Stimulated activated naive CD8-positive, alpha-beta T cell treated with anti-CD3 and anti-CD28 coated beads, Interleukin-15, amount 100 ng/mL, for 72 hours (primary cell): ENCODE data around the gene AXDND1.
"Not testable (repeated sequence)": the region's sequence is repeated elsewhere in the genome, so short reads cannot be mapped to it uniquely, and the experiment has no call there.

Source experiments
- ATAC-seq: fragments of 150-1000 bp; cut with Tn5 transposase; 2 replicates; pipeline ENCODE4 v1.10.0; 2021; ENCODE audit warnings: mild to moderate bottlenecking, moderate library complexity
- DNase-seq, 2 donors: peaks; one replicate each; pipeline ENCODE4 v3.0.0; 2021 to 2022
- H3K27ac Mint-ChIP-seq, 2 donors: one replicate each; pipeline ENCODE4 v1.8.0; 2022; ENCODE audit warnings: mild to moderate bottlenecking in 2 of 2, mixed read lengths in 2 of 2, moderate library complexity in 2 of 2
- H3K27me3 Mint-ChIP-seq: one replicate; pipeline ENCODE4 v1.8.0; 2022; ENCODE audit warnings: mixed read lengths
- H3K4me1 Mint-ChIP-seq: one replicate; pipeline ENCODE4 v1.8.0; 2022; ENCODE audit warnings: mild to moderate bottlenecking, mixed read lengths
- H3K4me3 Mint-ChIP-seq, 2 donors: one replicate each; pipeline ENCODE4 v1.8.0; 2022; ENCODE audit warnings: mild to moderate bottlenecking in 2 of 2, mixed read lengths in 2 of 2, moderate library complexity in 1 of 2
- H3K9me3 Mint-ChIP-seq, 2 donors: one replicate each; pipeline ENCODE4 v1.8.0; 2022; ENCODE audit warnings: mixed read lengths in 2 of 2

AXDND1 gene

GRCh38 chr1:179418706-179419105 lies 52.9 kb downstream of the AXDND1 start:
- H3K27me3 Mint-ChIP-seq, DNase-seq, H3K27ac Mint-ChIP-seq, ATAC-seq, H3K4me3 Mint-ChIP-seq, H3K4me1 Mint-ChIP-seq: not testable (repeated sequence)
- H3K9me3 Mint-ChIP-seq: peaks cover 0 to 15% of the 10 kb centered on the region in 2 donors

- ATAC-seq (no peak), DNase-seq (no peak)
- H3K4me3 Mint-ChIP-seq: no peak overlapping the region
- H3K9me3 Mint-ChIP-seq: peaks cover 18 to 29% of the 10 kb centered on the region in 2 donors
- H3K4me1 Mint-ChIP-seq: no peaks in the 10 kb centered on the region
- no peaks in the 10 kb centered on the region for H3K27me3 Mint-ChIP-seq
- H3K27ac Mint-ChIP-seq: no peak overlapping the region
These were observed 58.8 kb downstream of the AXDND1 start for GRCh38 chr1:179424610-179425009.

DNA sequence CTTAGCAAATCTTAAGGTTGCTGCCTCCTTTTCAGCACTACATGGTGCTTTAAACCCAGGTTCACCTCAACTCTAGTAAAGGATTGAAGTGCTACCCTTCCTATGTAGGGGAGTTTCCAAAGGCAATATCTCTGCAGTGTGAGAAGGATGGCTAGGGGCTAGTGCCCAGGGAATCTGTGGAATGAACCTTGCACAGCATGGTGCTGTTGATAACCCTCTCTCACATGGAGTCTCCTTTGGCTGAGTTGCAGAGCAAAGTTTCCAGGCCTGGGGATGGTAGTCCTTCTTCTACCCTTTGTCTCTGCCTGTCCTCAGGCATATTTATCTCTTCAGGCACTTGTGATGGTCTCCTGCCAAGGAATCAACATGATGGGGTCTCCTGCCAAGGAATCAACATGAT lies 59.4 kb downstream of the AXDND1 start:
- H3K9me3 Mint-ChIP-seq: peaks cover 18 to 29% of the 10 kb centered on the region in 2 donors
- H3K27me3 Mint-ChIP-seq: no peaks in the 10 kb centered on the region
- DNase-seq (no peak), ATAC-seq (no peak)
- H3K4me3 Mint-ChIP-seq: no peak overlapping the region
- H3K4me1 Mint-ChIP-seq: no peaks in the 10 kb centered on the region
- no peak overlapping the region for H3K27ac Mint-ChIP-seq

DNA sequence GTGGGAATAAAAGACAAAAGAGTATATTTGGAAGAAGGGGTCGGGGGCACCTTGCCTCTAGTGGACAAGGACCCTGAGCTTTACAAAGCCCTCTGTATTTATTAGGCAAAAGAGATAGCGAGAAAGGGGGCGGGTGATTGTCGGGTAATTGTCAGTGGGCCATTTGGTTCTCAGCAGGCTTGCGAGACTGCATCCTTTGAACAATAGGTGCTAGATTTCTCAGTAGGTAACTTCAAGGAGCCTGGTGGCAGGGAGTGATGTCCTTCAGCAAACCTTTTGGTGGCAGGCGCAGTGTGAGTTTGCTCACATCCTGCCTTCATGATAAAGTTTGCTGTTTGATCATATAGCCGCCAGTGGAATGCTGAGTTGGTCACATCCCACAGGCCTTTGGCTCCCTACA lies 71.4 kb downstream of the AXDND1 start:
- peaks cover 24% of the 10 kb centered on the region for H3K27me3 Mint-ChIP-seq
- ATAC-seq: no peak

GRCh38 chr1:179439646-179440045 lies 73.9 kb downstream of the AXDND1 start:
- not testable (repeated sequence) for H3K27me3 Mint-ChIP-seq, H3K27ac Mint-ChIP-seq, ATAC-seq, H3K4me3 Mint-ChIP-seq, DNase-seq, H3K4me1 Mint-ChIP-seq, H3K9me3 Mint-ChIP-seq

More for the DNA sequence above, 71.4 kb downstream of the AXDND1 start:
- DNase-seq: no peak
- Mint-ChIP-seq H3K27ac (no peak overlapping the region), H3K9me3 (peaks cover 0 to 9% of the 10 kb centered on the region in 2 donors), H3K4me3 (no peak overlapping the region), H3K4me1 (no peaks in the 10 kb centered on the region)

GRCh38 chr1:179440301-179440700 lies 74.5 kb downstream of the AXDND1 start:
- H3K27me3 Mint-ChIP-seq, ATAC-seq, DNase-seq, H3K27ac Mint-ChIP-seq, H3K4me3 Mint-ChIP-seq, H3K4me1 Mint-ChIP-seq, H3K9me3 Mint-ChIP-seq: not testable (repeated sequence)

DNA sequence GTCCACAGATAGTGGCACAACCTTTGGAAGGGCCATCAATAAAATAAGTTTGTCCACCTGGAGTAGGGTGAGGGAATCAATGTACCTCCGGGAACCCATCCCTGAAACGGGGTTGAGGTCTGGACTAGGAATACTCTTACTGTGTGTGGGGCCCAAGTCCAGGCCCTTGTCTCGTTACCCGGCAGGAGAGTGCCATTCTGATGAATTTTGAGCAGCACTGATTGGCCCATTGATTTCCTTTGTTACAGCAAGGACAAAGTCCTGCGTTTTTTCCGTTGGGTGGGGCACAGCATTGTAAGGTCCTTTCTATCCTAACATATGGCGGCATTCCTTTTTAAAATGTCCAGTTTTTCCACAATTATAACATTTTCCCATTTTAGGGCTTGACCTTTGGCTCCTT lies 75.2 kb downstream of the AXDND1 start:
- DNase-seq (no peak), ATAC-seq (no peak)
- no peak overlapping the region for H3K27ac Mint-ChIP-seq
- peaks cover 0 to 8% of the 10 kb centered on the region in 2 donors for H3K9me3 Mint-ChIP-seq
- H3K4me3 Mint-ChIP-seq: no peak overlapping the region
- H3K27me3 Mint-ChIP-seq: no peaks in the 10 kb centered on the region
- no peaks in the 10 kb centered on the region for H3K4me1 Mint-ChIP-seq

- DNase-seq (no peak), ATAC-seq (no peak)
- Mint-ChIP-seq H3K4me1 (no peaks in the 10 kb centered on the region), H3K9me3 (peaks cover 0 to 2% of the 10 kb centered on the region in 2 donors), H3K27ac (no peak overlapping the region), H3K4me3 (no peak overlapping the region), H3K27me3 (no peaks in the 10 kb centered on the region)
These were observed 75.7 kb downstream of the AXDND1 start for GRCh38 chr1:179441501-179441900.

- ATAC-seq, H3K27ac Mint-ChIP-seq, H3K9me3 Mint-ChIP-seq, H3K27me3 Mint-ChIP-seq, DNase-seq, H3K4me1 Mint-ChIP-seq, H3K4me3 Mint-ChIP-seq: not testable (repeated sequence)
These were observed 77.1 kb downstream of the AXDND1 start for GRCh38 chr1:179442846-179443245.

- no peak overlapping the region for H3K4me3 Mint-ChIP-seq
- no peak overlapping the region for H3K27ac Mint-ChIP-seq
- H3K4me1 Mint-ChIP-seq: no peaks in the 10 kb centered on the region
- H3K9me3 Mint-ChIP-seq: no peaks in the 10 kb centered on the region
- ATAC-seq (no peak), DNase-seq (no peak)
- no peaks in the 10 kb centered on the region for H3K27me3 Mint-ChIP-seq
These were observed 79.8 kb downstream of the AXDND1 start for GRCh38 chr1:179445593-179445992.

GRCh38 chr1:179447489-179447888 lies 81.7 kb downstream of the AXDND1 start:
- peaks cover 9% of the 10 kb centered on the region for H3K27me3 Mint-ChIP-seq
- H3K4me1 Mint-ChIP-seq: no peaks in the 10 kb centered on the region
- no peak overlapping the region for H3K4me3 Mint-ChIP-seq
- peaks cover 0 to 8% of the 10 kb centered on the region in 2 donors for H3K9me3 Mint-ChIP-seq
- no peak for ATAC-seq
- no peak overlapping the region for H3K27ac Mint-ChIP-seq
- no peak for DNase-seq

DNA sequence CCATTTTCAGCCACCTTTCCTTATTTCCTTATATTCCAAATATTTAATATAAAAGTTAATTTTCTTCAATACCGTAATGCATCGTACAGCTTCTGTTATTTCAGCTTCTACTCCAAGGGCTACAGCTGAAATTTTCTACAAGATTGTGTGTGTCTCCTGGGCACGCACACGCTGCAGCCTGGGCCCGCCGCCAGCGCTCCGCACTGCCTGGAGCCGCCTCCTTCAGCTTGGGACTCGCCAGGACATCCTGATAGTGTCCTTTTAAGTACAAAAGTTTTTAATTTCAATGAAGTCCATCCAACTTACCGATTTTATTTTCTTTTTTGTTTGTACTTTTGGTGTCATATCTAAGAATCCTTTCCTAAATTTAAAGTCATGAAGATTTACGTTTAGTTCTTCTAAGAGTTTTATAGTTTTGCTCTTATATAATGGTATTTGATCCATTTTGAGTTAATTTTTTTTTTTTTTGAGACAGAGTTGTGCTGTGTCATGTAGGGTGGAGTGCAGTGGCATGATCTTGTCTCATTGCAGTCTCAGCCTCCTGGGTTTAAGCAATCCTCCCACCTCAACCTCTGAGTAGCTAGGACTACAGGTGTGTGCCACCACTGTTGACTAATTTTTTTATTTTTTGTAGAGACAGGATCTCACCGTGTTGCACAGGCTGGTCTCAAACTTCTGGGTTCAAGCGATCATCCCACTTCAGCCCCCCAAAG lies 82.8 kb downstream of the AXDND1 start:
- no peak for ATAC-seq
- no peak overlapping the region for H3K27ac Mint-ChIP-seq

DNA sequence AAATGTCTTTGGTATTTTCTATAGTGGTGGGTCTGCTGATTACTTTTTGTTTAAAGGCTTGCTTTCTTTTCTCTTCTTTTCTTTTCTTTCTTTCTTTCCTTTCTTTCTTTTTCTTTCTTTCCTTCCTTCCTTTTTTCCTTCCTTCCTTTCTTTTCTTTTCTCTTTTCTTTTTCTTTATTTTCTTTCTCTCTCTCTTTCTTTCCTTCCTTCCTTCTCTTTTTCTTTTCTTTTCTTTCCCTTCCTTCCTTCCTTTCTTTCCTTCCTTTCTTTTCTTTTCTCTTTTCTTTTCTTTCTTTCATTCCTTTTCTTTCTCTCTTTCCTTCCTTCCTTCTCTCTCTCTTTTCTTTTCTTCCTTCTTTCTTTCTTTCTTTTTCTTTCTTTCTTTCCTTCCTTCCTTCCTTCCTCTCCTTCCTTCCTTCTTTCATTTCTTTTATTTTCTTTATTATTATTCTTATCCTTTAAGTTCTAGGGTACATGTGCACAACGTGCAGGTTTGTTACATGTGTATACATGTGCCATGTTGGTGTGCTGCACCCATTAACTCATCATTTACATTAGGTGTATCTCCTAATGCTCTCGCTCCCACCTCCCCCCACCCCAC lies 93.9 kb downstream of the AXDND1 start:
- DNase-seq, H3K4me1 Mint-ChIP-seq, ATAC-seq, H3K4me3 Mint-ChIP-seq, H3K27ac Mint-ChIP-seq, H3K27me3 Mint-ChIP-seq: not testable (repeated sequence)
- H3K9me3 Mint-ChIP-seq: peaks cover 2 to 19% of the 10 kb centered on the region in 2 donors

More for the DNA sequence above, 82.8 kb downstream of the AXDND1 start:
- no peak for DNase-seq
- H3K27me3 Mint-ChIP-seq: peaks cover 9% of the 10 kb centered on the region
- H3K4me1 Mint-ChIP-seq: no peaks in the 10 kb centered on the region
- H3K9me3 Mint-ChIP-seq: peaks cover 0 to 8% of the 10 kb centered on the region in 2 donors
- no peak overlapping the region for H3K4me3 Mint-ChIP-seq

DNA sequence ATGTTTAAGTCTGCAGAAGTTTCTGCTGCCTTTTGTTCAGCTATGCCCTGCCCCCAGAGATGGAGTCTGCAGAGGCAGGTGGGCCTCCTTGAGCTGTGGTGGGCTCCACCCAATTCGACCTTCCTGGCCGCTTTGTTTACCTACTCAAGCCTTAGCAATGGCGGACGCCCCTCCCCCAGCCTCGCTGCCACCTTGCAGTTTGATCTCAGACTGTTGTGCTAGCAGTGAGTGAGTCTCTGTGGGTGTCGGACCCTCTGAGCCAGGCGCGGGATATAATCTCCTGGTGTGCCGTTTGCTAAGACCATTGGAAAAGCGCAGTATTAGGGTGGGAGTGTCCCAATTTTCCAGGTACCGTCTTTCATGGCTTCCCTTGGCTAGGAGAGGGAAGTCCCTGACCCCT lies 99.9 kb downstream of the AXDND1 start:
- H3K4me3 Mint-ChIP-seq, H3K27me3 Mint-ChIP-seq, H3K4me1 Mint-ChIP-seq, H3K27ac Mint-ChIP-seq, DNase-seq, ATAC-seq: not testable (repeated sequence)
- peaks cover 4 to 25% of the 10 kb centered on the region in 2 donors for H3K9me3 Mint-ChIP-seq

DNA sequence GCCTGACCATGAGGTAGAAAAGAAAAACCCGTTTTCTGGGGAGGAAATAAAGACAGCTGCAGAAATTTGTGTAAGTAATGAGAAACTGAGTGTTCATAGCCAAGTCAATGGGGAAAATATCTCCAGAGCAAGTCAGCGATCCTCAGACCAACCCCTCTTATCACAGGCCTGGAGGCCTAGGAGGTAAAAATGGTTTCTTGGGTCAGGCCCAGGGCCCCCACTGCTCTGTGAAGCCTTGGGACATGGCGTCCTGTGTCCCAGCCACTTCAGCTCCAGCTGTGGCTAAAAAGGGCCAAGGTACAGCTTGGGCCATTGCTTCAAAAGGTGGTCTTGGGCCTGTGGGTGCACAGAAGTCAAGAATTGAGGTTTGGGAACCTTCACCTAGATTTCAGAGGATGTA lies 108.9 kb downstream of the AXDND1 start:
- Mint-ChIP-seq H3K27me3 (no peaks in the 10 kb centered on the region), H3K4me1 (no peaks in the 10 kb centered on the region), H3K4me3 (no peak overlapping the region), H3K9me3 (peaks cover 32 to 50% of the 10 kb centered on the region in 2 donors), H3K27ac (no peak overlapping the region)
- ATAC-seq (no peak), DNase-seq (no peak)

DNA sequence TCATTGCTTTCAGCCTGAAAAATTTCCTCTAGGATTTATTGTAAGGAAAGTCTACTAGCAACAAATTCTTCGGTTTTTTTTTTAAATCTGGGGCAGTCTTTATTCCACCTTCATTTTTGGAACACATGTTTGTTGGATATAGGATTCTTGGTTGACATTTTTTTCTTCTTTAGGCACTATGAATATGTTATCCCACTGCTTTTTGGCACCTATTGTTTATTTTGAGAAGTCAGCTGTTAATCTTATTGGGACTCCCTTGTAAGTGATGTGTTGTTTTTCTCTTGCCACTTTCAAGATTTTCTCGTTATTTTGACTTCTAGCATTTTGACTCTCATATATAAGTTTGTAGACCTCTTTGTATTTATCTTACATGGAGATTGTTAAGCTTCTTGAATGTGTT lies 110.7 kb downstream of the AXDND1 start:
- Mint-ChIP-seq H3K27me3 (no peaks in the 10 kb centered on the region), H3K9me3 (peaks cover 37 to 55% of the 10 kb centered on the region in 2 donors), H3K27ac (no peak overlapping the region), H3K4me3 (no peak overlapping the region), H3K4me1 (no peaks in the 10 kb centered on the region)
- DNase-seq (no peak), ATAC-seq (no peak)
